Measurements from ENCODE around the gene SPACDR.
"Not testable (repeated sequence)": the region's sequence is repeated elsewhere in the genome, so short reads cannot be mapped to it uniquely, and the experiment has no call there.

Gene SPACDR

GRCh38 chr7:100465299-100465698 is 1.2 kb upstream of the SPACDR start:
- DNase-seq, result no peak

- DNase-seq, result no peak
Observed at GRCh38 chr7:100464791-100465190, 731 bp upstream of the SPACDR start.

DNA sequence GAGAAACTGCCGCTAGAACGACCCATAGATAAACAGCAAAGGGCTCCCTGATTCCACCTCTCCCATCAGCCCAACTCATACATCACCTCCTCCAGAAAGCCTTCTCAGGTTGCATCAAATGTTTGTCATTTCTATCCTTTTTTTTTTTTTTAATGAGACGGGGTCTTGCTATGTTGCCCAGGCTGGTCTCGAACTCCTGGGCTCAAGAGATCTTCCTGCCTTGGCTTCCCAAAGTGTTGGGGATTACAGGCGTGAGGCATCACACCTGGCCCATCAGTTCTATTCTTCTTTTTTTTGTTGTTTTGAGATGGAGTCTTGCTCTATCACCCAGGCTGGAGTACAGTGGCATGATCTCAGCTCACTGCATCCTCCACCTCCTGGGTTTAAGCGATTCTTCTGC is 7.0 kb downstream of the SPACDR start:
- no peak for DNase-seq

GRCh38 chr7:100456562-100456961 is 7.5 kb downstream of the SPACDR start:
- no peak for DNase-seq

- no peak for DNase-seq
Observed at GRCh38 chr7:100455206-100455605, 8.9 kb downstream of the SPACDR start.

- DNase-seq, result not testable (repeated sequence)
Observed at GRCh38 chr7:100453854-100454253, 10.2 kb downstream of the SPACDR start.

GRCh38 chr7:100452513-100452912 is 11.5 kb downstream of the SPACDR start:
- no peak for DNase-seq

- no peak for DNase-seq
Observed at GRCh38 chr7:100449190-100449795, 14.8 kb downstream of the SPACDR start.

GRCh38 chr7:100447363-100447762 is 16.7 kb downstream of the SPACDR start:
- peak; percentile 5 for DNase-seq

DNA sequence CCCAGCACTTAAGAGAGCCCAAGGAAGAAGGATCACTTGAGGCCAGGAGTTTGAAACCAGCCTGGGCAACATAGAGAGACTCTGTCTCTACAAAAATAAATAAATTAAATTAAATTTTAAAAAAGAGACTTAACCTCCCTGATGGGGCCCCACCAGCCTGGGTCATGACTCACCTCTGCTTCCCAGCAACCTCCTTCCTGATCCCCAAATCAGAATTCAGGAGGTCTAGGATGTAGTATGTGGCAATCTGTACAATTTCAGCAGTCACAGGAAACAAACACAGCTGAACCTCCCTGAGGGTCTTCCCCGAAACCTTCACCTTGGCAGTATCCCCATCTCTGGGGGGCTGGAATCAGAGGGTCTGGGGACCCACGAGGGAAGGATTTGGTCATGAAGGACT is 18.0 kb downstream of the SPACDR start:
- no peak for DNase-seq

- DNase-seq, result peak; percentile 43
Observed at GRCh38 chr7:100444311-100445278, 19.5 kb downstream of the SPACDR start.

GRCh38 chr7:100443096-100443840 is 20.8 kb downstream of the SPACDR start:
- DNase-seq, result peak; percentile 16

DNA sequence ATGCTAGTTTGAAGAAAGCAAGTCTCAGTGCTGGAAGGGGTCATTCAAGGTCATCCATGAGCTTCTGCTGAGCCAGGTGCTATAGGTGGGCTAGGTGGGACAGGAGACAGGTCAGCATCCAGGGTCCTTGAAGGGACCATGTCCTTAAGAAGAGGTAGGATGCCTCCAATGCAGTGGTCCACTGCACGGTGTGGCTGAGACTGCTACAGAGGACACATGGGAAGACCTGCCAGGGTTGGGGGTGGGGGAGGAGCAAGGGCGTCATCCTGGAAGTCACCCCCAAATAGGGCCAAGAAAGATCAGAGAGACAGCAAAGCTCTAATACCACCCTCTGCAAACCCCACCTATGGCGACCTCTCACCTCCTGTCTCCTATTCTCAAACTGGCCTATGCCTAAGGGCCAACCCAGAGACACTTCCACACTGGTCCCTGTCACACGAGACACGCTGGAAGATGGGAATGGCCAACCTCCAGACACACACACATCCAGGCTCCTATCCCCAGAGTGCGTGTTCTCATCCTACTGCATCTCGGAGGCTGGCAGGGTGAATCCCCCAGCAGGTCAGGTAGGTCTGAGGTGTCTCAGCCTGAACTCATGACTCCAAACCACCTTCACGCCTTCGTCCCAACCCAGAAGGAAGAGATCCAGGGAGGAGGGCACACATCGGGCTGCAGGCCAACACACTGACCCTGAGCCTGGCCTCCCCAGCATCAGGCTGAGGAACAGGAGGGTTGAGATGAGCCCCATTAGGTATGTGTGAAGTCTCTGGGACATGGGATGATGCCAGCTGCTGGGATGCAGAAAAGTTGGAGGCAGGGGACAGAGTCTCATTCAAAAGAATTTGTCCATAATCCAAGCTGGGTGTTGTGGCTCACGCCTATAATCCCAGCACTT is 22.2 kb downstream of the SPACDR start:
- peak; percentile 12 for DNase-seq

GRCh38 chr7:100439244-100439643 is 24.8 kb downstream of the SPACDR start:
- not testable (repeated sequence) for DNase-seq

GRCh38 chr7:100438731-100439130 is 25.3 kb downstream of the SPACDR start:
- not testable (repeated sequence) for DNase-seq

DNA sequence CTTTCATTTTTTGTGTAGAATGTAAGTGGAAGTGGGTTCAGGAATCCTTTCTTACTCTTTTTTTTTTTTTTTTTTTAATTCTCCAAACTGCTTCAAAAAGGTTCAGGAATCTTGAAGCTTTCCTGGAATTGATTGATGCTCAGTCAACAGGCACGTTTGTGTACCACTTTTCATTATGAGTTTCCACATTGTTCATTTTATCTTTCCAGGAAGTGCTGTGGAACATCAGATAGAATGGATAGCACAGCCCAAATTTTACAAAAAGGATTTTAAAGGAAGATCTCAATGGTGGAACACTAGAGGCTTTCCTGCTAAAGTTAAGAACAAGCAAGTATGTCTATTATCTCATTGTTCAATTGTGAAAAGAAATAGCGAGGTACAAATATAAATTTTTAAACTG is 25.9 kb downstream of the SPACDR start:
- DNase-seq, result no peak

DNA sequence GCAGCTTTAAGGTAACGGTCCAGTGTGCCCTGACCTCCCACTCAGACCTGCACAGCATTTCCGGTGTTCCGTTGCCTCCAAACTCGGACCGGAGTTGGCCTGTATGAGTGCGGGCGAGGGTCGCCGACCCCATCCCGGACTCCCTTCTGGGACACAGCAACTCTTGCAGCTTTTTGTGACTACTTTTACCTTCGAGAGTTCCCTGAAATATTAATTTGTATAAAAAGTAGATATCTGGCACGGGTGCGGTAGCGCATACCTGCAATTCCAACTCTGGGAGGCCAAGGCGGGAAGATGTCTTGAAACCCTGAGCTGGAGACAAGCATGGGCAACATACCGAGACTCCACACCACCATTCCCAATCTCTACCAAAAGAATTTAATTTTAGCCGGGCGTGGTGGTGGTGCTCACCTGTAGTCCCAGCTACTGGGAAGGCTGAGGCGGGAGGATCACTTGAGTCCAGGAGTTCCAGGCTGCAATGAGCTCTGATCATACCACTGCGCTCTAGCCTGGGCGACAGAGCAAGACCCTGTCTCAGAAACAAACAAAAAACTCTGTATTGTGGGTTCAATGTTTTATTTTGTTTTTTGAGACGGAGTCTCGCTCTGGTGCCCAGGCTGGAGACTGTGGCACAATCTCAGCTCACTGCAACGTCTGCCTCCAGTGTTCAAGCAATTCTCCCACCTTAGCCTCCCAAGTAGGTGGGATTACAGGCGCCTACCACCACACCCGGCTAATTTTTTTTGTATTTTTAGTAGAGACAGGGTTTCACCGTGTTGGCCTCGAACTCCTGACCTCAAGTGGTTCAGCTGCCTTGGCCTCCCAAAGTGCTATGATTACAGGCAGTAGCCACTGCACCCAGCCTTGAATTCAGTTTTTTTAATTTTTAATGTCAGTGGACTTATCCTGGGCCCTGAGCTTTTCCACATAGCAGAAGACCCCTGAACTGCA is 26.6 kb downstream of the SPACDR start:
- DNase-seq, result no peak

GRCh38 chr7:100435401-100436304 is 28.4 kb downstream of the SPACDR start:
- peak; percentile 65 for DNase-seq

DNA sequence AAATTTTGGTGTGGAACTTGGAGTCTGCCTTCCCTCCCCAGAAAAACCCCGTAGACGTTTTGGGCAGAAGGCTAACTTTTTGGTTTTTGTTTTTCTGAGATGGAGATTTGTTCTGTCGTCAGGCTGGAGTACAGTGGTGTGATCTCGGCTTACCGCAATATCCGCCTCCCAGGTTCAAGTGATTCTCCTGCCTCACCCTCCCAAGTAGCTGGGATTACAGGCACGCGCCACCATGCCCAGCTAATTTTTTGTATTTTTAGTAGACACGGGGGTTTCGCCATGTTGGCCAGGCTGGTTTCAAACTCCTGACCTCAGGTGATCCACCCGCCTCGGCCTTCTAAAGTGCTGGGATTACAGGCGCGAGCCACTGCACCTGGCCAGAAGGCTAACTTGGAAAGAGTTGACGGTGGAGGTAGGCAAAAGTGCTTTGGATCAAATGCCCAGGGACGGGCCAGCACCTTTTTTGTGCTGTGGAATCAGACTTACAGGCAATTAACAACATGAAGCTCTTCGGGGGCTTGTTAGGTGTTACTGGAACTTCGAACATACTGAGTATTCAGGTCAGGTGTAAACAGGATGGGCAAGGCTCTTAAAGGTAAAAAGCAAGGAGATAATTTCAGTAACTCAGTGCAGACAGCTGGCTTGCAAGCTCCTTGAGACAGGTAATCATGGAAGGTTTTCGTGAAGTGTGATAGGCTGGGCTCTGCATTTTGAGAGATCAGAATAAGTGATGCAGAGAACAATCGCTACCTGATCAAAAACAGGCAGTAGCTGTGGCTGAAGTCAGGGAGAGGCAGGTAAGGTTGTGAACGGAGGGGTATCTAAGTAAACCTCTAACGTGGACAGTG is 29.5 kb downstream of the SPACDR start:
- no peak for DNase-seq
